Body of pancreas (tissue), 4 donors: ENCODE data around the gene GSC. TPM values are rescaled to one million over a fixed set of nuclear protein-coding genes. Genes with fewer than 3 reads are reported as not detected.

Experiments used
- ATAC-seq: fragments of 150-250 bp; one replicate; pipeline ENCODE4 v1.9.1; 2016
- DNase-seq, 4 donors: peaks; one replicate each; pipeline ENCODE4 v3.0.0-alpha.2; 2019
- H3K27ac ChIP-seq, 4 donors: fragments of 200-600 bp; sonication (generic); 1 replicate in 3 of 4; 2 replicates in 1 of 4; pipeline versions ENCODE4 v1.5.1 to v1.6.1; 2016 to 2019; ENCODE audit warnings: mild to moderate bottlenecking in 1 of 4, mixed read lengths in 1 of 4, moderate library complexity in 1 of 4
- H3K27me3 ChIP-seq, 2 donors: fragments of 200-600 bp; sonication (generic); one replicate each; pipeline ENCODE4 v1.6.0; 2016; ENCODE audit warnings: mild to moderate bottlenecking in 1 of 2
- H3K36me3 ChIP-seq, 2 donors: fragments of 200-600 bp; sonication (generic); replicated peaks in 1 of 2; 2 replicates each; pipeline ENCODE4 v1.5.1; 2016; ENCODE audit warnings: low read depth in 2 of 2; ENCODE audit not compliant: insufficient read depth in 1 of 2
- H3K4me1 ChIP-seq: fragments of 200-600 bp; sonication (generic); one replicate; pipeline ENCODE4 v1.6.0; 2016
- H3K4me3 ChIP-seq, 2 donors: fragments of 200-600 bp; sonication (generic); 1 replicate in 1 of 2; 2 replicates in 1 of 2; pipeline ENCODE4 v1.5.1; 2016 to 2019
- H3K9me3 ChIP-seq, 3 donors: fragments of 200-600 bp; sonication (generic); 1 replicate in 2 of 3; 2 replicates in 1 of 3; pipeline ENCODE4 v1.5.1; 2016
- POLR2A ChIP-seq, 3 donors: fragments of 450-650 bp; IDR thresholded peaks; one replicate each; pipeline ENCODE4 v1.6.1; 2016; ENCODE audit warnings: antibody characterized with exemption in 3 of 3, mild to moderate bottlenecking in 2 of 3
- WGBS, 2 donors: methylation state at CpG; one replicate each; pipeline ENCODE4 v1.1.5; 2017; 5-methylcytosine and 5-hydroxymethylcytosine counted together
- intact Hi-C: fragments of 100-400 bp; cut with DNase I; formaldehyde crosslinking; loops from one replicate; pipeline ENCODE4 v1.15.1; 2023
- total RNA-seq, 2 donors: library from RNA; depleted of rRNA; stranded (reverse); fragments of >200 nt; gene quantifications; one replicate each; pipeline ENCODE4 v1.1.0, GENCODE V29; 2016
- TF ChIP-seq, protein P1 (sequence below), 7 experiments: fragments of 450-650 bp in 4 of 7; fragments of 200-600 bp in 3 of 7; sonication (generic) in 3 of 7; IDR thresholded peaks; one replicate each; pipeline ENCODE4 v1.5.1; 2016 to 2019; ENCODE audit warnings: antibody characterized with exemption in 7 of 7

The GSC gene
- total RNA-seq, 2 donors from 2014 or later: 0.33 to 1.0 TPM

DNA sequence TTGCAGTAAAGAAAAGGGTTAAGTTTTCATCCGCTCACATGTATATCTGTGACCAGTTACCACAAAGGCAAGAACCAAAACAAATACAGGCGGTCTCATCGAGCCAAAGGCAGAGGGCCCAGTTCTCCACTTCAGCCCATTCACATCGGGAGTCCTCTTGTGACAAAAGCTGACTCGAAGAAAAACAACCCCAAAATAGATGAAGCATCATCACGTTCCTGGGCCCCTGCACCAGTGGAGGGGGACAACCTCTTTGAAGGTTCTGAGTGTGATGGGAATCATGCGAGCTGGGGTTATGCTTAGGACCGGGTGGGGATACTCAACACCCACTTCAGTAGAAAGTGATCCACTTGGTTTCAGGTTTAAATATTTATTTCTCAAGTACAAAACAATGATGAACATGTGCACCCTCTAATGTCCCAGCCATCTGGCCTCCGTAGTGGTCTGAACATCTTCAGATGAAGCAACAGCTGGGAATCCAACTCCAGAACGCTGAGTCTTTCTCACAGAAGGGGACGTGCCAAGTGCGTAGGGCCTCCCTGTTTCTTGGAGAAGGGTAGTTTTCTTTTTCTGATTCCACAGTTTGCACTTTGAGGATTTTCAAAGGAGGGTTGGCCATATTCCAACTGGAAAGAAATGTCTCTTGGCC is 8.4 kb downstream of the GSC start:
- DNase-seq (peak in 1 of 4 donors; percentile 12), ATAC-seq (no peak)
- Histone ChIP-seq H3K36me3 (no peaks in the 10 kb centered on the region), H3K27me3 (no peaks in the 10 kb centered on the region), H3K4me3 (no peak overlapping the region), H3K4me1 (no peaks in the 10 kb centered on the region), H3K27ac (no peak overlapping the region), H3K9me3 (no peaks in the 10 kb centered on the region)
- WGBS, 2 donors: 64 to 81% methylated on average over 12 of the region's 12 CpGs
- no peak for TF ChIP-seq POLR2A (IDR thresholded peaks at IDR 0.05)
- TF ChIP-seq, protein P1, sequence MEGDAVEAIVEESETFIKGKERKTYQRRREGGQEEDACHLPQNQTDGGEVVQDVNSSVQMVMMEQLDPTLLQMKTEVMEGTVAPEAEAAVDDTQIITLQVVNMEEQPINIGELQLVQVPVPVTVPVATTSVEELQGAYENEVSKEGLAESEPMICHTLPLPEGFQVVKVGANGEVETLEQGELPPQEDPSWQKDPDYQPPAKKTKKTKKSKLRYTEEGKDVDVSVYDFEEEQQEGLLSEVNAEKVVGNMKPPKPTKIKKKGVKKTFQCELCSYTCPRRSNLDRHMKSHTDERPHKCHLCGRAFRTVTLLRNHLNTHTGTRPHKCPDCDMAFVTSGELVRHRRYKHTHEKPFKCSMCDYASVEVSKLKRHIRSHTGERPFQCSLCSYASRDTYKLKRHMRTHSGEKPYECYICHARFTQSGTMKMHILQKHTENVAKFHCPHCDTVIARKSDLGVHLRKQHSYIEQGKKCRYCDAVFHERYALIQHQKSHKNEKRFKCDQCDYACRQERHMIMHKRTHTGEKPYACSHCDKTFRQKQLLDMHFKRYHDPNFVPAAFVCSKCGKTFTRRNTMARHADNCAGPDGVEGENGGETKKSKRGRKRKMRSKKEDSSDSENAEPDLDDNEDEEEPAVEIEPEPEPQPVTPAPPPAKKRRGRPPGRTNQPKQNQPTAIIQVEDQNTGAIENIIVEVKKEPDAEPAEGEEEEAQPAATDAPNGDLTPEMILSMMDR (IDR thresholded peaks at IDR 0.05): no peak
- intact Hi-C loops: no loop called here

DNA sequence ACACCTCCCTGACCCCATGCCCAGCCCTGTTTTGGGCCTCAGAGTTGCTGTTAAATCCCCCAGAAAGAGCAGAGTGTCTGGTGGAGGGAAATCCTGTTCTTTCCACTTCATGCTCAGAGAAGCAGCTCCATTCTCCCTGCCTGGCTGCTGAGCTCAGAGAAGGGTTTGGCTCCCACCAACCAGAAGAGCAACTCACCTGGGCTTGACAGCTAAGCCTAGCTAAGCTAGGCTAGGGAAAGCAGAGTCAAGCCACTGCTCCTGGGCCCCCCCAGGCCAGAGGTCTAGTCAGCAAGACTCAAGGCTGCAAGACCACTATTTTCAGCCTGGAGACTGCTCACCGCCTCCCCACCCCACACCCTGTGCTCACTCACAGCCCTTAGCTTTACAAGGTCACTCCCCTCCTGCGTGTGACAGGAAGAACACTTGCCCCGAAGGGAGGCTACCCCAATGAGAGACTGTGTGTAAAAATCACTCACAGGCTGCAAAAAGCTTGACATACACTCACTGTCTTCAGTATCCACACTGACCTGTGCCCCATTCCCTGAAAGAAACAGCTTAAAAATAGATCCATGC is 13.5 kb downstream of the GSC start:
- TF ChIP-seq POLR2A (IDR thresholded peaks at IDR 0.05): no peak
- TF ChIP-seq, protein P1 (IDR thresholded peaks at IDR 0.05): no peak
- no peak for ATAC-seq
- WGBS, 2 donors: 61 to 68% methylated on average over 3 of the region's 3 CpGs

DNA sequence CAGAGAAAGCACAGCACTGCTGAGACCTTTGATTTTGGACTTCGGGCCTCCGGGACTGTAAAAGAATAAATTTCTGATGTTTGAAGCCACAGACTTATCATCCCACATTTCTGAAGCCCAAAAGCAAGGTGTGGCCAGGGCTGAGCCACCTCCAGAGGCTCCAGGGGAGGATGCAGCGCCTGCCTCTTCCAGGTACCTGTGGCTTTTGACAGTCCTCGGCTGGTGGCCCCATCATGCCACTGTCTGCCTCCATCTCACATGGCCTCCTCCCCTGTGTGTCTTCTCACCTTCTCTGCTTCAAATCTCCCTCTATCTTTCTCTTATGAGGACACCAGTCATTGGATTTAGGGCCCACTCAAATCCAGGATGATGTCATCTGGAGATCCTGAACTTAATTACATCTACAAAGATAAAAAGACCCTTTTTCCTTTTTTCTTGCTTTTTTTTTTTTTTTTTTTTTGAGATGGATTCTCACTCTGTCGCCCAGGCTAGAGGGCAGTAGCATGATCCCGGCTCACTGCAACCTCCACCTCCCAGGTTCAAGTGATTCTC is 15.4 kb downstream of the GSC start:
- H3K36me3 ChIP-seq: no peaks in the 10 kb centered on the region
- no peaks in the 10 kb centered on the region for H3K9me3 ChIP-seq
- 67 to 80% methylated on average over 6 of the region's 6 CpGs for WGBS, 2 donors
- no peak for ATAC-seq
- no peak overlapping the region for H3K4me3 ChIP-seq
- no peak for DNase-seq
- H3K27ac ChIP-seq: no peak overlapping the region
- H3K27me3 ChIP-seq: no peaks in the 10 kb centered on the region
- intact Hi-C loops: no loop called here
- no peak for TF ChIP-seq POLR2A (IDR thresholded peaks at IDR 0.05)
- TF ChIP-seq, protein P1 (IDR thresholded peaks at IDR 0.05): no peak
- H3K4me1 ChIP-seq: no peaks in the 10 kb centered on the region

More for the DNA sequence above, 13.5 kb downstream of the GSC start:
- H3K27ac ChIP-seq: no peak overlapping the region
- intact Hi-C loops: no loop called here
- no peaks in the 10 kb centered on the region for H3K9me3 ChIP-seq
- no peaks in the 10 kb centered on the region for H3K4me1 ChIP-seq
- H3K27me3 ChIP-seq: no peaks in the 10 kb centered on the region
- no peak for DNase-seq
- H3K36me3 ChIP-seq: no peaks in the 10 kb centered on the region
- no peak overlapping the region for H3K4me3 ChIP-seq

GRCh38 chr14:94752591-94753436 is 17.1 kb downstream of the GSC start:
- no peaks in the 10 kb centered on the region for H3K27me3 ChIP-seq
- 69 to 76% methylated on average over 19 to 21 of the region's 23 CpGs for WGBS, 2 donors
- DNase-seq (no peak), ATAC-seq (no peak)
- TF ChIP-seq POLR2A (IDR thresholded peaks at IDR 0.05): no peak
- TF ChIP-seq, protein P1 (IDR thresholded peaks at IDR 0.05): no peak
- H3K27ac ChIP-seq: no peak overlapping the region
- no peaks in the 10 kb centered on the region for H3K9me3 ChIP-seq
- intact Hi-C loops: no loop called here
- no peaks in the 10 kb centered on the region for H3K36me3 ChIP-seq
- H3K4me3 ChIP-seq: no peak overlapping the region
- H3K4me1 ChIP-seq: no peaks in the 10 kb centered on the region
